Testis (tissue), 3 donors: ENCODE results near the gene LGALS7B. TPM values are rescaled to one million over a fixed set of nuclear protein-coding genes. Genes with fewer than 3 reads are reported as not detected.
"Not testable (repeated sequence)": the region's sequence is repeated elsewhere in the genome, so short reads cannot be mapped to it uniquely, and the experiment has no call there.

ENCODE experiments used
- DNase-seq: peaks from one replicate; pipeline ENCODE4 v3.0.0-alpha.2; 2019
- H3K27ac ChIP-seq, 2 donors: fragments of 200-600 bp; sonication (generic); one replicate each; pipeline ENCODE4 v1.5.1; 2019
- H3K27me3 ChIP-seq: fragments of 200-600 bp; sonication (generic); one replicate; pipeline ENCODE4 v1.5.1; 2019
- H3K36me3 ChIP-seq: fragments of 200-600 bp; sonication (generic); one replicate; pipeline ENCODE4 v1.5.1; 2017; ENCODE audit warnings: low read depth; ENCODE audit errors: missing control alignments
- H3K4me1 ChIP-seq: fragments of 200-600 bp; sonication (generic); one replicate; pipeline ENCODE4 v1.5.1; 2019
- H3K4me3 ChIP-seq, 2 donors: fragments of 200-600 bp; sonication (generic); one replicate each; pipeline ENCODE4 v1.5.1; 2017 to 2019
- H3K9me3 ChIP-seq: fragments of 200-600 bp; sonication (generic); one replicate; pipeline ENCODE4 v1.5.1; 2017
- CTCF ChIP-seq, 3 experiments: fragments of 450-650 bp in 2 of 3; fragments of 200-600 bp in 1 of 3; sonication (generic) in 1 of 3; IDR thresholded peaks; one replicate each; pipeline ENCODE4 v1.5.1; 2016 to 2019; ENCODE audit warnings: antibody characterized with exemption in 3 of 3, mild to moderate bottlenecking in 2 of 3, moderate library complexity in 1 of 3
- POLR2A ChIP-seq: fragments of 450-650 bp; IDR thresholded peaks from one replicate; pipeline ENCODE4 v1.6.1; 2017; ENCODE audit warnings: antibody characterized with exemption, mild to moderate bottlenecking, moderate library complexity
- WGBS, 2 donors: methylation state at CpG; one replicate each; pipeline ENCODE4 v1.1.5; 2018; 5-methylcytosine and 5-hydroxymethylcytosine counted together
- intact Hi-C: fragments of 100-400 bp; cut with DNase I; formaldehyde crosslinking; loops from one replicate; pipeline ENCODE4 v1.15.1; 2023; ENCODE audit warnings: low total_unique reads
- polyA plus RNA-seq: library from polyadenylated mRNA; stranded (reverse); fragments of 350-450 nt; fragmentation: Illumina TruSeq; extraction: RNeasy Lipid Tissue Mini Kit (QIAGEN cat#74804); gene quantifications from one replicate; pipeline ENCODE4 v1.2.3, GENCODE V29; 2014; ENCODE audit warnings: low read depth, low replicate concordance; ENCODE audit not compliant: insufficient read depth
- total RNA-seq, 2 donors: library from RNA; depleted of rRNA; stranded (reverse); fragments of >200 nt; gene quantifications; one replicate each; pipeline ENCODE4 v1.2.3, GENCODE V29; 2016

LGALS7B gene
- total and polyA plus RNA-seq, 3 donors from 2014 or later = 2.3 to 8.1 TPM; not detected in 1

- Histone ChIP-seq H3K36me3 (no peaks in the 10 kb centered on the region), H3K4me3 (no peak overlapping the region)
- intact Hi-C loops = no loop called here
Measured at GRCh38 chr19:38809592-38810252, 20.7 kb downstream of the LGALS7B start.

GRCh38 chr19:38812009-38812840 lies 23.2 kb downstream of the LGALS7B start:
- WGBS, 2 donors = 87 to 90% methylated on average over 16 to 18 of the region's 18 CpGs
- Histone ChIP-seq H3K9me3 (no peaks in the 10 kb centered on the region), H3K27me3 (no peaks in the 10 kb centered on the region), H3K4me1 (peaks cover 3% of the 10 kb centered on the region), H3K36me3 (no peaks in the 10 kb centered on the region), H3K27ac (no peak overlapping the region), H3K4me3 (no peak overlapping the region)
- TF ChIP-seq CTCF (IDR thresholded peaks at IDR 0.05) (no peak), POLR2A (no peak)
- intact Hi-C loops = no loop called here
- no peak for DNase-seq

More at GRCh38 chr19:38809592-38810252, 20.7 kb downstream of the LGALS7B start:
- 93 to 96% methylated on average over 8 of the region's 8 CpGs for WGBS, 2 donors
- Histone ChIP-seq H3K4me1 (no peaks in the 10 kb centered on the region), H3K9me3 (no peaks in the 10 kb centered on the region), H3K27me3 (no peaks in the 10 kb centered on the region), H3K27ac (no peak overlapping the region)
- DNase-seq = no peak
- no peak for TF ChIP-seq CTCF (IDR thresholded peaks at IDR 0.05)
- TF ChIP-seq POLR2A = no peak

- Histone ChIP-seq H3K27me3 (no peaks in the 10 kb centered on the region), H3K36me3 (no peaks in the 10 kb centered on the region), H3K4me3 (no peak within 1 kb of the TSS), H3K9me3 (no peaks in the 10 kb centered on the region), H3K4me1 (peaks cover 5% of the 10 kb centered on the region), H3K27ac (no peak within 1 kb of the TSS)
- 85 to 87% methylated on average over 9 to 15 of the region's 15 CpGs for WGBS, 2 donors
- no peak for TF ChIP-seq CTCF (IDR thresholded peaks at IDR 0.05)
- TF ChIP-seq POLR2A = no peak
- intact Hi-C loops = no loop called here
- no peak for DNase-seq
Measured at GRCh38 chr19:38812841-38813320, 23.9 kb downstream of the LGALS7B start, which contains the start of gene LGALS4. TSS of gene LGALS4 (minus strand) at chr19:38812945. CDS start at chr19:38812886, 59 bp downstream.

GRCh38 chr19:38813323-38813722 lies 24.3 kb downstream of the LGALS7B start:
- intact Hi-C loops = no loop called here
- WGBS, 2 donors = 89 to 91% methylated on average over 6 of the region's 6 CpGs
- H3K4me3 ChIP-seq = no peak overlapping the region
- H3K27ac ChIP-seq = no peak overlapping the region
- H3K36me3 ChIP-seq = no peaks in the 10 kb centered on the region
- TF ChIP-seq CTCF (IDR thresholded peaks at IDR 0.05) = no peak
- TF ChIP-seq POLR2A = no peak
- peaks cover 9% of the 10 kb centered on the region for H3K4me1 ChIP-seq
- DNase-seq = no peak
- H3K9me3 ChIP-seq = no peaks in the 10 kb centered on the region
- H3K27me3 ChIP-seq = no peaks in the 10 kb centered on the region

GRCh38 chr19:38813932-38814331 lies 24.9 kb downstream of the LGALS7B start:
- H3K36me3 ChIP-seq, DNase-seq, H3K9me3 ChIP-seq, intact Hi-C loops, H3K27ac ChIP-seq, H3K27me3 ChIP-seq, H3K4me3 ChIP-seq: not testable (repeated sequence)
- WGBS, 2 donors = 67 to 83% methylated on average over 2 of the region's 2 CpGs
- peaks cover 15% of the 10 kb centered on the region for H3K4me1 ChIP-seq
